Osteoblast (primary cell): ENCODE results near the gene EDN2. TPM values are rescaled to one million over a fixed set of nuclear protein-coding genes. Genes with fewer than 3 reads are reported as not detected.

Experiments used
- DNase-seq: peaks from one replicate; pipeline ENCODE4 v3.0.0; 2011; ENCODE audit warnings: low spot score, mixed read lengths; ENCODE audit not compliant: insufficient read length; ENCODE audit errors: missing footprints
- H2AFZ ChIP-seq: 2 replicates; pipeline ENCODE4 v1.6.0; 2011; ENCODE audit warnings: mild to moderate bottlenecking, low read length
- H3K27ac ChIP-seq: 2 replicates; pipeline ENCODE4 v1.5.1; 2011; ENCODE audit warnings: mild to moderate bottlenecking, low read depth, low read length, moderate library complexity
- H3K27me3 ChIP-seq: 2 replicates; pipeline ENCODE4 v1.6.0; 2012; ENCODE audit warnings: mild to moderate bottlenecking, control low read depth, inconsistent platforms, low read length, moderate library complexity; ENCODE audit not compliant: insufficient read depth
- H3K36me3 ChIP-seq: 2 replicates; pipeline ENCODE4 v1.5.1; 2011; ENCODE audit warnings: mild to moderate bottlenecking, low read length, control low read depth, moderate library complexity; ENCODE audit not compliant: insufficient read depth
- H3K4me1 ChIP-seq: 2 replicates; pipeline ENCODE4 v1.5.1; 2011; ENCODE audit warnings: mild to moderate bottlenecking, low read length, control low read depth, moderate library complexity; ENCODE audit not compliant: insufficient read depth
- H3K4me2 ChIP-seq: 2 replicates; pipeline ENCODE4 v1.6.0; 2011; ENCODE audit warnings: mild to moderate bottlenecking, low read length; ENCODE audit not compliant: insufficient read depth
- H3K4me3 ChIP-seq: fragments of 200-600 bp; sonication (generic); 3 replicates; pipeline ENCODE4 v1.5.1; 2012; ENCODE audit warnings: mild to moderate bottlenecking, low read length, inconsistent platforms; ENCODE audit not compliant: insufficient read depth
- H3K79me2 ChIP-seq: 2 replicates; pipeline ENCODE4 v1.6.0; 2012; ENCODE audit warnings: mild to moderate bottlenecking, low read length, control low read depth, inconsistent platforms; ENCODE audit not compliant: insufficient read depth
- H3K9me3 ChIP-seq: 2 replicates; pipeline ENCODE4 v1.5.1; 2011; ENCODE audit warnings: low read depth, low read length, control low read depth
- H4K20me1 ChIP-seq: 2 replicates; pipeline ENCODE4 v1.6.0; 2012; ENCODE audit warnings: mild to moderate bottlenecking, low read length, control low read depth; ENCODE audit not compliant: insufficient read depth
- CTCF ChIP-seq: IDR thresholded peaks from 2 replicates; pipeline ENCODE4 v1.5.1; 2011; ENCODE audit warnings: mild to moderate bottlenecking, low read depth, low read length, moderate library complexity; ENCODE audit errors: extremely low read depth
- total RNA-seq: library from RNA; depleted of rRNA; stranded (reverse); fragments of >200 nt; gene quantifications from 2 replicates; pipeline ENCODE4 v1.2.3, GENCODE V29; 2012

The EDN2 gene
- total RNA-seq, 1 donor, result not detected

GRCh38 chr1:41434306-41434705 is 50.2 kb downstream of the EDN2 start:
- Histone ChIP-seq H3K4me2 (no peak overlapping the region), H3K4me1 (peaks cover 23% of the 10 kb centered on the region), H3K27me3 (peaks cover 10% of the 10 kb centered on the region), H2AFZ (no peak overlapping the region), H4K20me1 (no peaks in the 10 kb centered on the region), H3K27ac (no peak overlapping the region), H3K9me3 (no peaks in the 10 kb centered on the region), H3K4me3 (no peak overlapping the region), H3K36me3 (no peaks in the 10 kb centered on the region), H3K79me2 (no peaks in the 10 kb centered on the region)
- TF ChIP-seq CTCF, result no peak
- peak; percentile 58 for DNase-seq

- no peaks in the 10 kb centered on the region for H4K20me1 ChIP-seq
- H3K4me3 ChIP-seq, result no peak overlapping the region
- H3K27me3 ChIP-seq, result peaks cover 10% of the 10 kb centered on the region
- peaks cover 23% of the 10 kb centered on the region for H3K4me1 ChIP-seq
- H3K27ac ChIP-seq, result no peak overlapping the region
- H3K9me3 ChIP-seq, result no peaks in the 10 kb centered on the region
- no peak for TF ChIP-seq CTCF
- H3K4me2 ChIP-seq, result no peak overlapping the region
- H2AFZ ChIP-seq, result no peak overlapping the region
- DNase-seq, result no peak
- no peaks in the 10 kb centered on the region for H3K36me3 ChIP-seq
- no peaks in the 10 kb centered on the region for H3K79me2 ChIP-seq
These were observed 51.0 kb downstream of the EDN2 start for GRCh38 chr1:41433501-41433900.

- Histone ChIP-seq H3K4me1 (peaks cover 23% of the 10 kb centered on the region), H3K4me2 (peak overlapping the region; percentile 81), H3K4me3 (peak overlapping the region; percentile 55), H4K20me1 (no peaks in the 10 kb centered on the region), H3K9me3 (no peaks in the 10 kb centered on the region), H3K27ac (no peak overlapping the region), H2AFZ (peak overlapping the region; percentile 82), H3K27me3 (peaks cover 10% of the 10 kb centered on the region), H3K36me3 (no peaks in the 10 kb centered on the region), H3K79me2 (no peaks in the 10 kb centered on the region)
- TF ChIP-seq CTCF, result peak; percentile 95
- DNase-seq, result peak; percentile 99
These were observed 51.8 kb downstream of the EDN2 start for GRCh38 chr1:41432481-41433280.

GRCh38 chr1:41431490-41432350 is 52.8 kb downstream of the EDN2 start:
- Histone ChIP-seq H3K36me3 (no peaks in the 10 kb centered on the region), H3K79me2 (no peaks in the 10 kb centered on the region), H3K9me3 (no peaks in the 10 kb centered on the region), H3K27ac (no peak overlapping the region), H3K4me1 (peaks cover 23% of the 10 kb centered on the region), H2AFZ (peak overlapping the region; percentile 82), H3K4me2 (peak overlapping the region; percentile 81), H4K20me1 (no peaks in the 10 kb centered on the region), H3K4me3 (peak overlapping the region; percentile 55), H3K27me3 (peaks cover 5% of the 10 kb centered on the region)
- DNase-seq, result peak; percentile 80
- TF ChIP-seq CTCF, result no peak
